HCT116 (cell line): ENCODE measurements around the gene SYNE1. TPM values are rescaled to one million over a fixed set of nuclear protein-coding genes. Genes with fewer than 3 reads are reported as not detected.

ENCODE experiments used
- ATAC-seq: fragments of 200-7000 bp; cut with Tn5 transposase; 2 replicates; pipeline ENCODE4 v1.9.1; 2020; ENCODE audit warnings: mild to moderate bottlenecking, moderate library complexity
- BruUV-seq: library from RNA; stranded (reverse); fragments of 400-500 nt; replicated peaks from 2 replicates; lab custom pipeline; 2021; lab: Mats Ljungman, UMichigan
- CTCF ChIA-PET: fragments of 300-600 bp; sonication (Branson Sonifier 250); formaldehyde crosslinking; loops from one replicate; lab custom pipeline; 2021; ENCODE audit warnings: antibody characterized with exemption; lab: Charles Lee
- POLR2A ChIA-PET: fragments of 300-600, 350-600 bp; sonication (Branson Sonifier 250); formaldehyde crosslinking; loops from one replicate; lab custom pipeline; 2021; ENCODE audit warnings: antibody characterized with exemption; lab: Charles Lee
- RAD21 ChIA-PET, 2 experiments: fragments of 300-600 bp; sonication (Branson Sonifier 250); formaldehyde crosslinking; loops; one replicate each; lab custom pipeline; 2023; ENCODE audit warnings: low total read pairs in 2 of 2; ENCODE audit not compliant: uncharacterized antibody in 2 of 2, unreplicated experiment in 2 of 2, low non-redundant PET in 1 of 2; lab: Charles Lee
- DNase-seq: peaks from one replicate; pipeline ENCODE4 v3.0.0-alpha.2; 2010; ENCODE audit warnings: low read depth, low spot score
- H2AFZ ChIP-seq: fragments of 200-600 bp; shearing (Covaris generic), sonication (generic); 2 replicates; pipeline ENCODE4 v1.6.1; 2017; ENCODE audit warnings: low read depth, mixed run types, mixed read lengths, antibody characterized with exemption, low read length; ENCODE audit not compliant: poor library complexity, severe bottlenecking
- H3K27ac ChIP-seq: 2 replicates; pipeline ENCODE4 v1.5.1; 2012; ENCODE audit warnings: low read depth, low read length
- H3K27me3 ChIP-seq: fragments of 200-600 bp; sonication (generic); 2 replicates; pipeline ENCODE4 v1.6.1; 2016; ENCODE audit warnings: mixed run types, low read length, mixed read lengths; ENCODE audit not compliant: insufficient read depth
- H3K36me3 ChIP-seq, 2 experiments: fragments of 200-500 bp in 1 of 2; fragments of 200-600 bp in 1 of 2; sonication (Bioruptor generic) in 1 of 2; sonication (generic) in 1 of 2; 2 replicates each; pipeline versions ENCODE4 v1.5.1 to v1.6.1; 2014 to 2016; ENCODE audit warnings: low read length in 2 of 2, inconsistent platforms in 1 of 2, mixed read lengths in 1 of 2, mixed run types in 1 of 2; ENCODE audit not compliant: insufficient read depth in 2 of 2, control insufficient read depth in 1 of 2
- H3K4me1 ChIP-seq, 2 experiments: fragments of 200-600 bp in 1 of 2; sonication (generic) in 1 of 2; 2 replicates each; pipeline versions ENCODE4 v1.5.1 to v1.6.1; 2012 to 2017; ENCODE audit warnings: low read length in 2 of 2, inconsistent platforms in 1 of 2, mild to moderate bottlenecking in 1 of 2, mixed read lengths in 1 of 2, mixed run types in 1 of 2, moderate library complexity in 1 of 2; ENCODE audit not compliant: insufficient read depth in 2 of 2, control insufficient read depth in 1 of 2
- H3K4me2 ChIP-seq: fragments of 200-600 bp; sonication (generic); 2 replicates; pipeline ENCODE4 v1.6.1; 2017; ENCODE audit warnings: mixed run types, low read length, mixed read lengths
- H3K4me3 ChIP-seq, 2 experiments: fragments of 200-600 bp in 1 of 2; sonication (generic) in 1 of 2; replicated peaks in 1 of 2; 2 replicates each; pipeline ENCODE4 v1.5.1; 2011 to 2016; ENCODE audit warnings: low read length in 2 of 2, control low read depth in 1 of 2, low read depth in 1 of 2, mild to moderate bottlenecking in 1 of 2, mixed read lengths in 1 of 2, mixed run types in 1 of 2
- H3K79me2 ChIP-seq: fragments of 200-600 bp; sonication (generic); 2 replicates; pipeline ENCODE4 v1.6.1; 2017; ENCODE audit warnings: mild to moderate bottlenecking, mixed run types, low read length, moderate library complexity, mixed read lengths; ENCODE audit not compliant: insufficient read depth
- H3K9ac ChIP-seq: fragments of 200-600 bp; sonication (generic); 2 replicates; pipeline ENCODE4 v1.6.1; 2016; ENCODE audit warnings: low read length, mixed read lengths
- H3K9me2 ChIP-seq: fragments of 200-600 bp; sonication (generic), shearing (Covaris generic); 2 replicates; pipeline ENCODE4 v1.6.1; 2017; ENCODE audit warnings: mixed run types, mild to moderate bottlenecking, moderate library complexity; ENCODE audit not compliant: insufficient read depth
- H3K9me3 ChIP-seq, 2 experiments: fragments of 200-500 bp in 1 of 2; fragments of 200-600 bp in 1 of 2; sonication (Bioruptor generic) in 1 of 2; sonication (generic) in 1 of 2; 2 replicates each; pipeline ENCODE4 v1.6.1; 2014 to 2017; ENCODE audit warnings: low read length in 2 of 2, mixed read lengths in 2 of 2, inconsistent platforms in 1 of 2, low read depth in 1 of 2, mild to moderate bottlenecking in 1 of 2, mixed run types in 1 of 2, moderate library complexity in 1 of 2; ENCODE audit not compliant: control insufficient read depth in 1 of 2, insufficient read depth in 1 of 2
- H4K20me1 ChIP-seq: fragments of 200-600 bp; sonication (generic), shearing (Covaris generic); 2 replicates; pipeline ENCODE4 v1.6.1; 2017; ENCODE audit warnings: mixed run types, mild to moderate bottlenecking, moderate library complexity; ENCODE audit not compliant: insufficient read depth
- ATF3 ChIP-seq: IDR thresholded peaks from 2 replicates; pipeline ENCODE4 v1.6.1; 2012
- EGR1 ChIP-seq: IDR thresholded peaks from 2 replicates; pipeline ENCODE4 v1.6.1; 2012; ENCODE audit warnings: low read depth
- ELF1 ChIP-seq: IDR thresholded peaks from 2 replicates; pipeline ENCODE4 v1.6.1; 2012; ENCODE audit warnings: low read depth, borderline replicate concordance
- EZH2 ChIP-seq: fragments of 200-600 bp; sonication (generic); IDR thresholded peaks from 2 replicates; pipeline ENCODE4 v1.6.1; 2017; ENCODE audit warnings: antibody characterized with exemption, mixed run types
- EZH2phosphoT487 ChIP-seq: fragments of 200-600 bp; IDR thresholded peaks from 2 replicates; pipeline ENCODE4 v1.6.1; 2018; ENCODE audit warnings: antibody characterized with exemption, borderline replicate concordance
- JUND ChIP-seq: IDR thresholded peaks from 2 replicates; pipeline ENCODE4 v1.6.1; 2012
- POLR2AphosphoS5 ChIP-seq: IDR thresholded peaks from 2 replicates; pipeline ENCODE4 v1.6.1; 2011; ENCODE audit warnings: mild to moderate bottlenecking, low read depth, low read length, moderate library complexity
- REST ChIP-seq: IDR thresholded peaks from 2 replicates; pipeline ENCODE4 v1.6.1; 2012; ENCODE audit warnings: low read depth
- SIN3A ChIP-seq: IDR thresholded peaks from 2 replicates; pipeline ENCODE4 v1.6.1; 2012; ENCODE audit warnings: low read depth
- SRF ChIP-seq: IDR thresholded peaks from 2 replicates; pipeline ENCODE4 v1.6.1; 2012; ENCODE audit warnings: low read depth
- TCF7L2 ChIP-seq: IDR thresholded peaks from 2 replicates; pipeline ENCODE4 v1.7.0; 2011; ENCODE audit warnings: borderline replicate concordance, inconsistent platforms; ENCODE audit not compliant: insufficient read depth, insufficient read length; ENCODE audit errors: extremely low read depth
- YY1 ChIP-seq: IDR thresholded peaks from 2 replicates; pipeline ENCODE4 v1.6.1; 2011; ENCODE audit warnings: low read length, low read depth, moderate library complexity, mild to moderate bottlenecking; ENCODE audit not compliant: insufficient replicate concordance; ENCODE audit errors: extremely low read depth
- ZBTB33 ChIP-seq: IDR thresholded peaks from 2 replicates; pipeline ENCODE4 v1.6.1; 2011; ENCODE audit warnings: mild to moderate bottlenecking, low read length, moderate library complexity; ENCODE audit not compliant: insufficient replicate concordance; ENCODE audit errors: extremely low read depth
- ZNF274 ChIP-seq: fragments of 200-500 bp; sonication (Bioruptor generic); IDR thresholded peaks from 2 replicates; pipeline ENCODE4 v1.6.1; 2014; ENCODE audit warnings: mild to moderate bottlenecking, low read depth, low read length, inconsistent platforms
- intact Hi-C: fragments of 100-400 bp; cut with micrococcal nuclease; formaldehyde crosslinking; loops from 2 replicates; pipeline ENCODE4 v1.10.0; 2022
- total RNA-seq: library from RNA; stranded (reverse); gene quantifications from one replicate; pipeline ENCODE4 v1.2.1, GENCODE V29; 2021; ENCODE audit not compliant: unreplicated experiment

The SYNE1 gene
- total RNA-seq, 1 experiment from 2014 or later = 5.4 TPM

- Histone ChIP-seq H3K9me2 (no peaks in the 10 kb centered on the region), H3K27me3 (no peaks in the 10 kb centered on the region), H3K4me2 (no peak overlapping the region), H3K27ac (no peak overlapping the region), H3K9ac (no peak overlapping the region), H2AFZ (no peak overlapping the region), H3K4me3 (no peak overlapping the region), H4K20me1 (no peaks in the 10 kb centered on the region), H3K36me3 (no peaks in the 10 kb centered on the region), H3K4me1 (no peaks in the 10 kb centered on the region), H3K9me3 (no peaks in the 10 kb centered on the region), H3K79me2 (no peaks in the 10 kb centered on the region)
- intact Hi-C loops = no loop called here
- no peak for DNase-seq
- no peak for ATAC-seq
- POLR2A ChIA-PET = no interaction called here
- BruUV-seq = no TSS peak
- CTCF ChIA-PET = no interaction called here
- RAD21 ChIA-PET = no interaction called here
- TF ChIP-seq SIN3A = no peak
- no peak for TF ChIP-seq EGR1
- no peak for TF ChIP-seq POLR2AphosphoS5
- TF ChIP-seq YY1 = no peak
- TF ChIP-seq JUND = no peak
- no peak for TF ChIP-seq ZBTB33
- TF ChIP-seq REST = no peak
- TF ChIP-seq SRF = no peak
- no peak for TF ChIP-seq EZH2
- TF ChIP-seq EZH2phosphoT487 = no peak
- no peak for TF ChIP-seq ZNF274
- TF ChIP-seq ELF1 = no peak
- no peak for TF ChIP-seq TCF7L2
- no peak for TF ChIP-seq ATF3
Observed at GRCh38 chr6:152661776-152662175, 24.6 kb upstream of the SYNE1 start.
